GM12874 (cell line): ENCODE results near the gene FOXS1.

Experiments
- CTCF ChIP-seq: IDR thresholded peaks from 2 replicates; pipeline ENCODE4 v1.5.1; 2011; ENCODE audit warnings: low read depth, mild to moderate bottlenecking, control low read depth, low read length, moderate library complexity; ENCODE audit not compliant: insufficient read depth

FOXS1 gene

GRCh38 chr20:31859998-31860380 lies 14.6 kb upstream of the FOXS1 start:
- TF ChIP-seq CTCF = no peak

GRCh38 chr20:31859266-31859997 lies 14.0 kb upstream of the FOXS1 start:
- no peak for TF ChIP-seq CTCF

- TF ChIP-seq CTCF = no peak
These were observed 13.3 kb upstream of the FOXS1 start for GRCh38 chr20:31858760-31859083.

DNA sequence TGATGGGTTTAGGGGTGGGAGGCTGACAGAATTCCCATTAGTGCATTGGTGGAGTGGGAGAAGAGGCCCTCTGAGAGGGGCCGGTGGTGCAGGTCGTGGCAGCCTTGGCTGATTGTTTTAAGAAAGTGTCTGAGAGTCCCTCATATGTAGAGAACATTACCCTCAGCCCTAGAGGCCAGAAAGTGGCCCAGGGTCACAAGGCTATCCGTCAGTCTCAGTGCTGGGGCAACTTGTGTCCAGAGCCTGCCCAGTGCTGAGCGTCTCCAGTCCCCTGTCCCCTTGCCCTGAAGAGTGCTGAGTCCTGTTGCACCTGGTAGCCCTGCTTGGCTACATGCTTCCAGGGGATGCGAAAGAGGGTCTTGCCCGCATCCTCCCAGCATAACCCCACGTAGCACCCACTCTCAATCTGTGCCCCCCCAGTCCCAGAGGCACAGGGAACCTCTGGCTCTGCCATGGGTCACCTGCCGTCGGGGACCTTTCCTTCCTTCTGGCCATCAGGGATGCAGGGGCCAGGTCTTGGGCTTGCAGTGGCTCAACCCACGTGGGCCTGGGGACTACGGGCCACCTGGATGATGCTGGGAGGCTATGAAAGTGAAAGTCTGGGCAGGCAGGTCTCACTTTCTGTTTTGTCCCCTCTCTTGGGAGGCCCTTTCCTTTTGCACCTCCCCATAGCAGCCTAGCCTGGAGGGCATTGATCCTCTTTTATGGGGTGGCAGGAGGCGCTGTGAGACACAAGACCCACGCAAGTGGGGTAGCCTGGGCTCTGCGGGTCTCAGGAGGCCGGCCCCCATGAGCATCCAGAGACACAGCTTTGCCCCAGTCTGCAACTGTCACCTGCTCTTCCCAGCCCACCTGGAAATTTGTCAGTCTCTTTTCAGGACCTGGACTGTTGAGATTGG lies 12.7 kb upstream of the FOXS1 start:
- no peak for TF ChIP-seq CTCF

GRCh38 chr20:31856516-31856915 lies 11.1 kb upstream of the FOXS1 start:
- no peak for TF ChIP-seq CTCF

GRCh38 chr20:31853481-31853880 lies 8.1 kb upstream of the FOXS1 start:
- no peak for TF ChIP-seq CTCF

DNA sequence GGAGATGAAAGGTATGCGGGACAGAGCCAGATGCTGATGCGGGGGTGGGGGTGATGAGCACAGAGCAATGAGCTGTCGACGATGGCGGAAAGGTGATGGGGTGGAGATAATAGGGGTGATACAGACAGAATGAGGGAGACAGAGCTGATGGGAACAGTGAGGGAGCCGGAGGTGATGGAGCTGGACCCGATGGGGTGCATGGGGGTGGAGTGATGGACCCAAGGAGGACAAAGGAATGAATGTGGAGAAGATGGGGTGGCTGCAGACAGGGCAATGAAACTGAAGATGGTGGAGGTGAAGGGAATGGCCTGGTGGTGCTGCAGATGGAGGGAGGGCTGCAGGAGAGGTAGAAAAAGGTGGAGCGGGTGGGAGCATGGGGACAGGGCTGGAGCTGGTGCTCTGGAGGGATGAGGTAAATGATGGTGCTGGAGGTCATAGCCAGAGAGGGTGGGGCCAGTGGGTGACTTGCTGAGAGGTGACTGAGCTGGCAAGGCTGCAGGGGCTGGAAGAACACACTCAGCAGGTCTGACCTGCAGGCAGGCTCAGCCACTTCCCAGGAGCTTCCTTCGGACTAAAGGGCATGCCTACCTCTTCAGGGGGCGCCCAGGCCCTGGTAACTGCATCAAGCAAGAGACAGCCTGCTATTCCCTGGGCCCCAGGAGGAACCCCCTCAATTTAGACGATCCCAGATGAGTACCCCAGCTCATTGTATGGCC lies 6.0 kb upstream of the FOXS1 start:
- no peak for TF ChIP-seq CTCF
